ENCODE measurements around the gene VGLL4. TPM values are rescaled to one million over a fixed set of nuclear protein-coding genes. Genes with fewer than 3 reads are reported as not detected.

Gene VGLL4
- total RNA-seq, 1 donor from 2014 or later: 29.3 TPM

DNA sequence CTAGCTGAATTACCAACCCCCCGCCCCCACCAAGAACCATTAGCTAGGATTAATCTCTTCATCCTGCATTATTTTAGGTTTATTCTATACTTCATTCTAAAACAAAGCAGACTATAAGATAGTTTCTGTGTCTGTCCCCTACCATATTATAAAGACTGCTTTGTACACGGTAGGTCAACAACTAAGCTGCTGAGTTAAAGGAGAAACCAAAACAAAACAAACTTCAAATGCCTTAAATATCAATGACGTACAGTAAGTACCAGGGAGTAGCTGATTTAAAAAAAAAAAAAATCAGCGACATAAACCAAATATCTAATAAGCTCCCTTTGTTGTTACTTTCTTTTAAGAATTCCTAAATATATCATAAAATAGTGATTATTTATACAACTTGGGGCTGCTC, 7.8 kb upstream of the VGLL4 start:
- no peaks in the 10 kb centered on the region for H3K9me3 ChIP-seq (replicated peaks)
- H3K27me3 ChIP-seq (ENCODE audit: low read depth): no peaks in the 10 kb centered on the region
- no peak overlapping the region for H3K27ac ChIP-seq (replicated peaks)
- TF ChIP-seq CTCF (IDR thresholded peaks at IDR 0.05; ENCODE audit: borderline replicate concordance): no peak
- no peak for DNase-seq
- H3K4me3 ChIP-seq: no peak overlapping the region
- intact Hi-C loops (cut with micrococcal nuclease): loop anchor here (5.0 to 10.0 kb wide), 2 partner anchors 153 to 274 kb away; no protein-coding TSS in a partner anchor
- peaks cover 6% of the 10 kb centered on the region for H3K4me1 ChIP-seq
- H3K36me3 ChIP-seq: no peaks in the 10 kb centered on the region

DNA sequence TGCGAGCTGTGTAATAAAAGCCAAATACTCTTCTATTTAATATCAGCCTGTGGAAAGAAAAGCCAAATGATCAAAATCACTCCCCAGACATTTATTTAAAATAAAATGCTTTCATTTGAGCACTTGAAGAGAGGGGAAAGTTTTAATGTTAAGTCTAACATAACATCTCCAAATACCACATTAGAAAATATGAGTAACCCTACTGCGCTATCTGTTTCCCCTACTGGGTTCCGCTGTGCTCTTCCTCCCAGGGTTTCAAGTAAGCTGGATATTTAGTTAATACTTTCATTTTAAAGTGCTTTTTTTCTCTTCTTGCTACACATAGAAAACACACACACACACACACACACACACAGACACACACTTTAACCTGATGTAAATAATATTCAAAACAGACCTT, 6.7 kb upstream of the VGLL4 start:
- DNase-seq: no peak
- no peaks in the 10 kb centered on the region for H3K36me3 ChIP-seq
- intact Hi-C loops (cut with micrococcal nuclease): loop anchor here (5.0 to 10.0 kb wide), 2 partner anchors 154 to 273 kb away; no protein-coding TSS in a partner anchor
- H3K9me3 ChIP-seq (replicated peaks): no peaks in the 10 kb centered on the region
- peaks cover 5% of the 10 kb centered on the region for H3K4me1 ChIP-seq
- H3K27me3 ChIP-seq (ENCODE audit: low read depth): no peaks in the 10 kb centered on the region
- no peak for TF ChIP-seq CTCF (IDR thresholded peaks at IDR 0.05; ENCODE audit: borderline replicate concordance)
- H3K27ac ChIP-seq (replicated peaks): no peak overlapping the region
- no peak overlapping the region for H3K4me3 ChIP-seq

DNA sequence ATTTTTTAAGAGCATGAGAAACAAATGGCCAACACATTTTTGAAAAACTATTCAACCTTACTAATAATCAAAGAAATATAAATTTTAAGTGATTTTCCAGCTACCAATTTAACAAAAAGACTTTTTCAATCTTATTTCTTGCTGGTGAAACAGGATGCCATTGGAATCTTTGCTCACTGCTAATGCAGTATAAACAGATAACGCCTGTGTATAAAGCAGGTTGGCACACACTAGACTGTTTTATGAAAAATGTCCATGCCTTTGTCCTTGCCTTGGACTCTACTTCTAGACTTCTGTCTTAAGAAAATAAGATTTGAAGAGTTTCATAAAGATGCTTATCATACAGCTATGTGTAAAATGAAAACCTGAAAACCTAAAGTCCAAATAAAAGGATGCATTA, 5.0 kb upstream of the VGLL4 start:
- Histone ChIP-seq H3K9me3 (replicated peaks) (no peaks in the 10 kb centered on the region), H3K4me3 (no peak overlapping the region), H3K4me1 (peaks cover 13% of the 10 kb centered on the region), H3K27ac (replicated peaks) (no peak overlapping the region), H3K27me3 (ENCODE audit: low read depth) (no peaks in the 10 kb centered on the region), H3K36me3 (no peaks in the 10 kb centered on the region)
- DNase-seq: no peak
- intact Hi-C loops (cut with micrococcal nuclease): loop anchor here (10.0 kb wide), 1 partner anchor 64 kb away; no protein-coding TSS in a partner anchor
- no peak for TF ChIP-seq CTCF (IDR thresholded peaks at IDR 0.05; ENCODE audit: borderline replicate concordance)

- no peaks in the 10 kb centered on the region for H3K9me3 ChIP-seq (replicated peaks)
- peak overlapping the region; percentile 97 for H3K27ac ChIP-seq (replicated peaks)
- peak; percentile 42 for DNase-seq
- no peaks in the 10 kb centered on the region for H3K36me3 ChIP-seq
- H3K4me3 ChIP-seq: peak overlapping the region; percentile 79
- no peak for TF ChIP-seq CTCF (IDR thresholded peaks at IDR 0.05; ENCODE audit: borderline replicate concordance)
- no peaks in the 10 kb centered on the region for H3K27me3 ChIP-seq (ENCODE audit: low read depth)
- H3K4me1 ChIP-seq: peaks cover 58% of the 10 kb centered on the region
- intact Hi-C loops (cut with micrococcal nuclease): loop anchor here (10.0 kb wide), 1 partner anchor 58 kb away; no protein-coding TSS in a partner anchor
Observed at GRCh38 chr3:11643201-11643603, 513 bp downstream of the VGLL4 start.

DNA sequence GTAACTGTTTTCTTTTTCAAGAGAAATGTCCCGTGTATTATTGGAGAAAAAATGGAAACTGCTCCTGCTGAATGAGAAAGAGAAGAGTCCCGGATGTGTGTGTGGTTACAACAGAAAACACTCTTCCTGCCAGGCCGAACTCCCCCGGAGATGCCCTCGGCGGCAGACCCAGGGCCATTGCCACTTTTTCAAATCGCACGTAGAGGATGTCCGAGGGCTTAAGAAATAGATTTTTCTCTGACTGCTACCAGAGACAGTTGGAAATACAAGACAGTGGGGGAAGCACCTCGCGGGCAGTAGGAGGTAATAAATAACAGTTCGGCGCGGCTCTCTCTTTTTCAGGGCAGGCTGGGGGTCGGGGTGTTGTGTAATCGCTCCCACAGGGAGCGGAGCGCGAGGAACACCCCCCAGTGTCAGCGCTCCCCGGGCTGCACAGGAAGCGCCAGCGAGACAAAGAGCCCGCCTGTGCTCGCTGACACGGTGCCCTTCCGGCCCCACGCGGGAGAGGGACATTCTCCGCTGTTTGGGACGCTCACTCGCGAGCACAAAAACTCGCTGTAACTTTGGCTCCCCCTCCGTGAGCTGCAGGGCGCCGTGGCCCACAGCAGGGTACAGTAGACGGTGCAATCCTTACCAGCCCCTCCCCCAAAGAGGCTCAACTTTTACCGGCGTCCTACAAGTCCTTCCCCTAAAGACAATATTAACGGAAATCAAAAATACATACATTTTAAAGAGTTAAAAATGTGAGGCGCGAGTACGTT, 1.1 kb downstream of the VGLL4 start:
- Histone ChIP-seq H3K4me1 (peaks cover 64% of the 10 kb centered on the region), H3K27ac (replicated peaks) (peak overlapping the region; percentile 97), H3K36me3 (no peaks in the 10 kb centered on the region), H3K9me3 (replicated peaks) (no peaks in the 10 kb centered on the region), H3K4me3 (peak overlapping the region; percentile 79), H3K27me3 (ENCODE audit: low read depth) (no peaks in the 10 kb centered on the region)
- intact Hi-C loops (cut with micrococcal nuclease): loop anchor here (10.0 kb wide), 1 partner anchor 58 kb away; no protein-coding TSS in a partner anchor
- TF ChIP-seq CTCF (IDR thresholded peaks at IDR 0.05; ENCODE audit: borderline replicate concordance): no peak
- DNase-seq: peak; percentile 83

Measured in left ventricle myocardium inferior (tissue), 1 donor.